GM12878 (cell line): ENCODE data around the gene HVCN1. TPM values are rescaled to one million over a fixed set of nuclear protein-coding genes. Genes with fewer than 3 reads are reported as not detected.
A peak's percentile ranks its signal among the peaks of the same experiment; 100 is the strongest.

Source experiments
- ATAC-seq: fragments of 200-7000 bp; cut with Tn5 transposase; 3 replicates; pipeline ENCODE4 v1.9.1; 2020; ENCODE audit warnings: mild to moderate bottlenecking, moderate library complexity
- BruUV-seq: library from RNA; stranded (reverse); fragments of 400-500 nt; replicated peaks from 2 replicates; lab custom pipeline; 2021; lab: Mats Ljungman, UMichigan
- CTCF ChIA-PET: fragments of 300-600 bp; sonication (Branson Sonifier 250); formaldehyde crosslinking; extraction: SDS; loops from one replicate; lab custom pipeline; 2021; ENCODE audit warnings: inconsistent platforms; lab: Yijun Ruan, JAX
- POLR2A ChIA-PET: fragments of 350-600 bp; formaldehyde crosslinking; extraction: SDS; loops from one replicate; lab custom pipeline; 2021; ENCODE audit warnings: inconsistent platforms; lab: Charles Lee
- RAD21 ChIA-PET: fragments of 300-600 bp; sonication (Branson Sonifier 250); formaldehyde crosslinking; loops from one replicate; lab custom pipeline; 2023; ENCODE audit warnings: antibody characterized with exemption; ENCODE audit not compliant: unreplicated experiment; lab: Charles Lee
- SMC1A ChIA-PET: fragments of 300-600 bp; sonication (Branson Sonifier 250); formaldehyde crosslinking; loops from one replicate; lab custom pipeline; 2023; ENCODE audit not compliant: unreplicated experiment, uncharacterized antibody; lab: Charles Lee
- DNase-seq: peaks from one replicate; pipeline ENCODE4 v3.0.0-alpha.2; 2011; ENCODE audit warnings: low read depth, low spot score
- FAIRE-seq: peaks from 3 replicates; lab custom pipeline; 2011; peaks lifted over from hg19 to GRCh38; lab: Jason Lieb, UNC
- H2AFZ ChIP-seq: 2 replicates; pipeline ENCODE4 v1.6.0; 2011; ENCODE audit warnings: low read depth, low read length, control low read depth; ENCODE audit not compliant: control insufficient read depth
- H3K27ac ChIP-seq: 2 replicates; pipeline ENCODE4 v1.5.1; 2011; ENCODE audit warnings: control low read depth; ENCODE audit not compliant: control insufficient read depth, insufficient read depth
- H3K27me3 ChIP-seq, 2 experiments: replicated peaks in 1 of 2; 2 replicates each; pipeline versions ENCODE4 v1.6.0 to v1.6.1; 2011; ENCODE audit warnings: low read length in 1 of 2; ENCODE audit not compliant: control insufficient read depth in 2 of 2, insufficient read depth in 2 of 2
- H3K36me3 ChIP-seq, 2 experiments: 2 replicates each; pipeline ENCODE4 v1.5.1; 2011; ENCODE audit warnings: low read length in 1 of 2; ENCODE audit not compliant: control insufficient read depth in 2 of 2, insufficient read depth in 2 of 2
- H3K4me1 ChIP-seq: 2 replicates; pipeline ENCODE4 v1.6.1; 2011; ENCODE audit warnings: mild to moderate bottlenecking, low read length, moderate library complexity, mixed read lengths; ENCODE audit not compliant: control insufficient read depth, insufficient read depth
- H3K4me2 ChIP-seq: 2 replicates; pipeline ENCODE4 v1.6.0; 2011; ENCODE audit warnings: control low read depth; ENCODE audit not compliant: control insufficient read depth, insufficient read depth
- H3K4me3 ChIP-seq: fragments of 200-600 bp; sonication (generic); 2 replicates; pipeline ENCODE4 v1.5.1; 2016
- H3K79me2 ChIP-seq: 2 replicates; pipeline ENCODE4 v1.6.0; 2011; ENCODE audit warnings: low read length; ENCODE audit not compliant: control insufficient read depth, insufficient read depth
- H3K9ac ChIP-seq: 2 replicates; pipeline ENCODE4 v1.8.0; 2011; ENCODE audit warnings: low read length, control low read depth, mixed read lengths; ENCODE audit not compliant: control insufficient read depth, insufficient read depth
- H3K9me3 ChIP-seq: replicated peaks from 3 replicates; pipeline ENCODE4 v1.5.1; 2011; ENCODE audit warnings: mild to moderate bottlenecking, low read length; ENCODE audit not compliant: control insufficient read depth, insufficient read depth
- H4K20me1 ChIP-seq: 2 replicates; pipeline ENCODE4 v1.6.0; 2011; ENCODE audit not compliant: control insufficient read depth, insufficient read depth
- MLLT1 ChIP-seq: fragments of 450-650 bp; IDR thresholded peaks from 2 replicates; pipeline ENCODE4 v1.6.1; 2016; ENCODE audit warnings: mild to moderate bottlenecking
- RBBP5 ChIP-seq: fragments of 200-600 bp; sonication (generic); conservative IDR thresholded peaks from 2 replicates; pipeline ENCODE4 v1.6.1; 2016
- WGBS: methylation state at CpG from one replicate; pipeline ENCODE4 v1.1.6; 2016; ENCODE audit warnings: low lambda C conversion rate; ENCODE audit not compliant: insufficient replicate concordance, insufficient coverage; ENCODE audit errors: missing lambda C conversion rate; 5-methylcytosine and 5-hydroxymethylcytosine counted together
- in situ Hi-C: fragments of 300-500 bp; cut with MboI; formaldehyde crosslinking; loops from 9 replicates; pipeline ENCODE4 v1.14.3; 2018; ENCODE audit warnings: mixed read lengths
- intact Hi-C: fragments of 100-400 bp; cut with micrococcal nuclease; formaldehyde crosslinking; loops from one replicate; pipeline ENCODE4 v1.14.2; 2022; ENCODE audit not compliant: unreplicated experiment
- polyA plus RNA-seq, 11 experiments: library from polyadenylated mRNA; depleted of rRNA in 4 of 11; unstranded in 6 of 11; stranded (reverse) in 5 of 11; fragments of >200 nt; fragmentation: Nextera tagmentation in 4 of 11; fragmentation: Illumina TruSeq in 1 of 11; extraction: Ambion mirVana in 4 of 11; extraction: Trizol in 1 of 11; gene quantifications; 1 replicate in 1 of 11; 2 replicates in 10 of 11; pipeline versions ENCODE4 v1.2.1 to v1.2.3, GENCODE V29; 2011 to 2016; ENCODE audit warnings: inconsistent platforms in 2 of 11, missing spikeins in 2 of 11, low read depth in 1 of 11
- total RNA-seq, 4 experiments: library from RNA; depleted of rRNA in 3 of 4; stranded (reverse); fragments of >200 nt in 3 of 4; fragmentation: Illumina TruSeq in 1 of 4; extraction: Trizol in 1 of 4; gene quantifications; 2 replicates each; pipeline versions ENCODE4 v1.2.1 to v1.2.3, GENCODE V29; 2013 to 2021

The HVCN1 gene
- total and polyA plus RNA-seq, 10 of the 15 experiments (the other 5 are each of a cell fraction or from before 2014, with no cell fraction given): 27.8 to 181 (median 103) TPM

DNA sequence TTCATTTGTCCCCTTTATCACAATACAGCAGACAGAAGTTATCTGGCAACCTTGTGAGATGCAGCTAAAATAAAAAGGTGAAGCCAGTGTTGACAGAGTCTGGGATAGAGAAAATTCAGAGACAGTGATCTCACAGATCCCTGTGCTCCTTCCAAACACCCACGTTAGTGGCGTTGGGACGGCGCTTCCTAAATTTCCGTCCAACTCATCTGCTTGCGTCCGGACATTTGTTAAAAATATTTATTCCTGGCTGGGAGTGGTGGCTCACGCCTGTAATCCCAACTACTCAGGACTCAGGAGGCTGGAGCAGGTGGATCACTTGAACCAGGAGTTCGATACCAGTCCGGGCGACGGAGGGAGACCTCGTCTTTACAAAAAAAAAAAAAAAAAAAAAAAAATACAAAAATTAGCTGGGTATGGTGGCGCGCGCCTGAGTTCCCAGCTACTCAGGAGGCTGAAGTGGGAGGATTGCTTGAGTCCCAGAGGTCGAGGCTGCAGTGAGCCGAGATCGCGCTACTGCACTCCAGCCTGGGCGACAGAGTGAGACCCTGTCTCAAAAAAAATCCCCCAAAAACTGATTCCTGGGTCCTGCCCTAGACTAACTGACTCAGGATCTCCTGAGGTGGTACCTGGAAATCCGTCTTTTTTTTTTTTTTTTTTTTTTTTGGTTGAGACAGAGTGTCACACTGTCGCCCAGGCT lies 75.7 kb downstream of the HVCN1 start:
- ChIA-PET RAD21 (interaction anchor here (0.7 to 4.6 kb wide), 16 partner anchors 7 to 163 kb away, joined by 3 to 23 read pairs (median 4); partner anchors contain the start of gene ARPC3), CTCF (interaction anchor here (0.7 to 5.4 kb wide), 12 partner anchors 10 to 212 kb away, joined by 3 to 21 read pairs (median 4); partner anchors contain the start of genes FAM216A and GPN3), POLR2A (interaction anchor here (0.6 to 3.3 kb wide), 21 partner anchors 8 to 837 kb away, joined by 3 to 22 read pairs (median 5); partner anchors contain the start of gene ARPC3), SMC1A (interaction anchor here (1.0 to 4.1 kb wide), 16 partner anchors 7 to 214 kb away, joined by 3 to 10 read pairs (median 5); partner anchors contain the start of genes FAM216A and GPN3)
- Histone ChIP-seq H3K4me2 (peak overlapping the region; percentile 92), H3K4me3 (peak overlapping the region; percentile 58; the same call in 1 of the 2 replicates), H2AFZ (peak overlapping the region; percentile 88), H4K20me1 (no peaks in the 10 kb centered on the region), H3K79me2 (no peaks in the 10 kb centered on the region), H3K9ac (peak overlapping the region; percentile 72), H3K27ac (peak overlapping the region; percentile 64), H3K36me3 (no peaks in the 10 kb centered on the region), H3K4me1 (peaks cover 16% of the 10 kb centered on the region), H3K9me3 (no peaks in the 10 kb centered on the region), H3K27me3 (no peaks in the 10 kb centered on the region)
- TSS peak; percentile 85 for BruUV-seq
- intact Hi-C loops (no loop called here), in situ Hi-C loops (loop anchor here (5.0 kb wide), 1 partner anchor 506 kb away; no protein-coding TSS in a partner anchor)
- FAIRE-seq: no peak
- ATAC-seq: no peak
- DNase-seq: no peak
- WGBS: 86% methylated on average over 16 of the region's 23 CpGs
- no peak for TF ChIP-seq RBBP5
- TF ChIP-seq MLLT1: peak; percentile 39; the same call in 1 of the 2 replicates
